Keratinocyte (primary cell): ENCODE data around the gene NKX6-1. TPM values are rescaled to one million over a fixed set of nuclear protein-coding genes. Genes with fewer than 3 reads are reported as not detected.

Experiments used
- DNase-seq: peaks from one replicate; pipeline ENCODE4 v3.0.0-alpha.2; 2011; ENCODE audit warnings: low read depth, missing footprints, low spot score
- FAIRE-seq: peaks from 2 replicates; lab custom pipeline; 2011; peaks lifted over from hg19 to GRCh38; lab: Jason Lieb, UNC
- H2AFZ ChIP-seq: 2 replicates; pipeline ENCODE4 v1.6.0; 2012; ENCODE audit warnings: low read length, control low read depth, inconsistent platforms; ENCODE audit not compliant: control insufficient read depth
- H3K27ac ChIP-seq: 2 replicates; pipeline ENCODE4 v1.5.1; 2011; ENCODE audit warnings: low read length; ENCODE audit not compliant: control insufficient read depth, insufficient read depth
- H3K27me3 ChIP-seq: 3 replicates; pipeline ENCODE4 v1.6.0; 2011; ENCODE audit warnings: low read length; ENCODE audit not compliant: control insufficient read depth, insufficient read depth; ENCODE audit errors: extremely low read depth
- H3K36me3 ChIP-seq, 2 experiments: 2 replicates in 1 of 2; 3 replicates in 1 of 2; pipeline ENCODE4 v1.5.1; 2011; ENCODE audit warnings: low read length in 2 of 2, mild to moderate bottlenecking in 1 of 2; ENCODE audit not compliant: control insufficient read depth in 2 of 2, insufficient read depth in 2 of 2; ENCODE audit errors: extremely low read depth in 1 of 2
- H3K4me1 ChIP-seq: 3 replicates; pipeline ENCODE4 v1.5.1; 2011; ENCODE audit warnings: low read length; ENCODE audit not compliant: control insufficient read depth, insufficient read depth; ENCODE audit errors: extremely low read depth
- H3K4me2 ChIP-seq: 3 replicates; pipeline ENCODE4 v1.6.0; 2011; ENCODE audit warnings: low read depth, low read length; ENCODE audit not compliant: control insufficient read depth, insufficient read depth; ENCODE audit errors: extremely low read depth
- H3K4me3 ChIP-seq, 3 experiments: fragments of 200-600 bp in 1 of 3; sonication (generic) in 1 of 3; 2 replicates in 2 of 3; 3 replicates in 1 of 3; pipeline ENCODE4 v1.5.1; 2011 to 2016; ENCODE audit warnings: low read length in 3 of 3, mild to moderate bottlenecking in 3 of 3, control low read depth in 2 of 3, inconsistent platforms in 1 of 3, low read depth in 1 of 3, mixed read lengths in 1 of 3, mixed run types in 1 of 3, moderate library complexity in 1 of 3; ENCODE audit not compliant: control insufficient read depth in 2 of 3, insufficient read depth in 2 of 3; ENCODE audit errors: extremely low read depth in 1 of 3
- H3K79me2 ChIP-seq: 2 replicates; pipeline ENCODE4 v1.6.0; 2012; ENCODE audit warnings: low read length; ENCODE audit not compliant: control insufficient read depth, insufficient read depth
- H3K9ac ChIP-seq: 3 replicates; pipeline ENCODE4 v1.6.0; 2011; ENCODE audit warnings: low read length; ENCODE audit not compliant: control insufficient read depth, insufficient read depth; ENCODE audit errors: extremely low read depth
- H3K9me1 ChIP-seq: 3 replicates; pipeline ENCODE4 v1.6.0; 2011; ENCODE audit warnings: low read length; ENCODE audit not compliant: control insufficient read depth, insufficient read depth; ENCODE audit errors: extremely low read depth
- H3K9me3 ChIP-seq: 2 replicates; pipeline ENCODE4 v1.5.1; 2012; ENCODE audit warnings: low read depth, low read length; ENCODE audit not compliant: control insufficient read depth
- H4K20me1 ChIP-seq: 3 replicates; pipeline ENCODE4 v1.6.0; 2011; ENCODE audit warnings: low read length; ENCODE audit not compliant: control insufficient read depth, insufficient read depth; ENCODE audit errors: extremely low read depth
- EZH2 ChIP-seq: IDR thresholded peaks from one replicate; pipeline ENCODE4 v1.6.1; 2012; ENCODE audit warnings: inconsistent platforms, mild to moderate bottlenecking, low read length, moderate library complexity
- dilution Hi-C: fragments of 300-500 bp; cut with MboI; formaldehyde crosslinking; loops from one replicate; pipeline ENCODE4 v1.7.0; 2020; ENCODE audit warnings: low sequenced_read_pairs; ENCODE audit not compliant: extremely low pct_ligation_motif_present
- polyA plus RNA-seq, 5 experiments: library from polyadenylated mRNA; depleted of rRNA in 3 of 5; stranded (reverse) in 3 of 5; stranded (forward) in 1 of 5; unstranded in 1 of 5; fragments of >200 nt; gene quantifications; 1 replicate in 1 of 5; 2 replicates in 3 of 5; 3 replicates in 1 of 5; pipeline versions ENCODE4 v1.2.1 to v1.2.3, GENCODE V29; 2011 to 2012; ENCODE audit warnings: missing spikeins in 2 of 5, low read depth in 1 of 5, low replicate concordance in 1 of 5
- TF ChIP-seq, protein P1 (sequence below), 3 experiments: IDR thresholded peaks in 1 of 3; conservative IDR thresholded peaks in 1 of 3; optimal IDR thresholded peaks in 1 of 3; 2 replicates in 2 of 3; 3 replicates in 1 of 3; pipeline versions ENCODE3 to v1.5.1; 2011; ENCODE audit warnings: low read length in 3 of 3, mild to moderate bottlenecking in 3 of 3, moderate library complexity in 2 of 3, control low read depth in 1 of 3, inconsistent platforms in 1 of 3; ENCODE audit not compliant: insufficient read depth in 2 of 3; ENCODE audit errors: extremely low read depth in 1 of 3

NKX6-1 gene
- polyA plus RNA-seq, 1 donor (not counting 4 experiments of a cell fraction or from before 2014, with no cell fraction given), result not detected

GRCh38 chr4:84501202-84501503 lies 2.1 kb upstream of the NKX6-1 start:
- Histone ChIP-seq H3K27ac (no peak overlapping the region), H3K9me1 (no peaks in the 10 kb centered on the region), H3K4me1 (peaks cover 5% of the 10 kb centered on the region), H3K4me3 (no peak overlapping the region), H4K20me1 (no peaks in the 10 kb centered on the region), H3K27me3 (peaks cover 82% of the 10 kb centered on the region), H3K36me3 (no peaks in the 10 kb centered on the region), H2AFZ (no peak overlapping the region), H3K9ac (no peak overlapping the region), H3K9me3 (peaks cover 7% of the 10 kb centered on the region), H3K4me2 (no peak overlapping the region), H3K79me2 (no peaks in the 10 kb centered on the region)
- TF ChIP-seq EZH2, result no peak
- TF ChIP-seq, protein P1, sequence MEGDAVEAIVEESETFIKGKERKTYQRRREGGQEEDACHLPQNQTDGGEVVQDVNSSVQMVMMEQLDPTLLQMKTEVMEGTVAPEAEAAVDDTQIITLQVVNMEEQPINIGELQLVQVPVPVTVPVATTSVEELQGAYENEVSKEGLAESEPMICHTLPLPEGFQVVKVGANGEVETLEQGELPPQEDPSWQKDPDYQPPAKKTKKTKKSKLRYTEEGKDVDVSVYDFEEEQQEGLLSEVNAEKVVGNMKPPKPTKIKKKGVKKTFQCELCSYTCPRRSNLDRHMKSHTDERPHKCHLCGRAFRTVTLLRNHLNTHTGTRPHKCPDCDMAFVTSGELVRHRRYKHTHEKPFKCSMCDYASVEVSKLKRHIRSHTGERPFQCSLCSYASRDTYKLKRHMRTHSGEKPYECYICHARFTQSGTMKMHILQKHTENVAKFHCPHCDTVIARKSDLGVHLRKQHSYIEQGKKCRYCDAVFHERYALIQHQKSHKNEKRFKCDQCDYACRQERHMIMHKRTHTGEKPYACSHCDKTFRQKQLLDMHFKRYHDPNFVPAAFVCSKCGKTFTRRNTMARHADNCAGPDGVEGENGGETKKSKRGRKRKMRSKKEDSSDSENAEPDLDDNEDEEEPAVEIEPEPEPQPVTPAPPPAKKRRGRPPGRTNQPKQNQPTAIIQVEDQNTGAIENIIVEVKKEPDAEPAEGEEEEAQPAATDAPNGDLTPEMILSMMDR (optimal IDR thresholded peaks at IDR 0.05 in 1 of 3, IDR thresholded peaks at IDR 0.05 in 1 of 3, conservative IDR thresholded peaks at IDR 0.05 in 1 of 3; ENCODE audit: extremely low read depth in 1 of 3, insufficient read depth in 2 of 3, low read length in 3 of 3), result no peak
- dilution Hi-C loops, result no loop called here
- FAIRE-seq, result no peak
- DNase-seq, result no peak

DNA sequence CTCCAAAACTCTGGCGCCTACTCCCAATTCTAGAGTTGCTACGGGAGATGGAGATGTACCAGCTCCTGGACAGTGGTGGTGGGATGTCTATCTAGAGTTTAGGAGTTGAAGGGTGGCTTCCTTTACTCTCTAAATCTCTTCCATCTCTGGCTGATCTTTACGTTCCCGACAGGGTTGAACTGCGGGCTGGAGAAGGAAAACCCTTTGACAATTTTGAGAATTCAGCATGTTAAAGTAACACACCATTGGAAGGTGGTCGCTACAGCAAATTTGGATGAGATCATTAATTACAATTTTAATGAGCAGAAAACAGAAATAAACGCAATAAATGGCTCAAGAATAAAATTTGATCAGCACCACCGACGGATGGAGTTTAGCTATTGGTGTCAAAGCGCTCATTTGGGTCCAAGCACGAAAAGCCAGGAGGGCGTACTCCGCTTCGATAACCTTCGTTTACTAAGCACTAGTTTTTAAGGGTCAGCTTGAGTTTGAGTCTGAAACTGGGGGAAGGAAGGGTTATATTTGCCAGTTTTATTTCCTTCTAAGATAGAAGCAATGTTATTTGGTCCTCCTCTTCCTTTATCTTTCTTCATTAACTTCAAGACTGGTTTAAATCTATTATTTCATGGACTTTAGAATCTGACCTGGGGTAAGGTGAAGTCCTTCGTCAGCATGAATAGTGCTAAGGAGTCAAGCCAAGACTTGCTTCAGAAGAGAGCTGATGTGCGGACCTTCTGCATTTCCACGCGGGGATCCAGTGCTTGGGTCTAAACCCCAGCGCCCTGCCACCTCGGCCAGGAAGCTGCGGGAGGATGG lies 1.5 kb upstream of the NKX6-1 start:
- H3K9ac ChIP-seq, result no peak overlapping the region
- DNase-seq (no peak), FAIRE-seq (no peak)
- dilution Hi-C loops, result no loop called here
- no peaks in the 10 kb centered on the region for H4K20me1 ChIP-seq
- H3K36me3 ChIP-seq, result no peaks in the 10 kb centered on the region
- H3K4me1 ChIP-seq, result peaks cover 5% of the 10 kb centered on the region
- H3K27me3 ChIP-seq, result peaks cover 82% of the 10 kb centered on the region
- H3K9me1 ChIP-seq, result no peaks in the 10 kb centered on the region
- peak; percentile 7 for TF ChIP-seq EZH2
- TF ChIP-seq, protein P1 (optimal IDR thresholded peaks at IDR 0.05 in 1 of 3, IDR thresholded peaks at IDR 0.05 in 1 of 3, conservative IDR thresholded peaks at IDR 0.05 in 1 of 3; ENCODE audit: extremely low read depth in 1 of 3, insufficient read depth in 2 of 3, low read length in 3 of 3), result no peak
- H3K4me2 ChIP-seq, result no peak overlapping the region
- H3K4me3 ChIP-seq, result no peak overlapping the region
- no peaks in the 10 kb centered on the region for H3K79me2 ChIP-seq
- no peak overlapping the region for H2AFZ ChIP-seq
- H3K27ac ChIP-seq, result no peak overlapping the region
- H3K9me3 ChIP-seq, result peaks cover 7% of the 10 kb centered on the region
